Measurements from ENCODE around the gene AKIRIN2. TPM values are rescaled to one million over a fixed set of nuclear protein-coding genes. Genes with fewer than 3 reads are reported as not detected.

The AKIRIN2 gene
- total and polyA plus RNA-seq, 2 donors (not counting 1 experiment from before 2014, with no cell fraction given): 82.2 to 108 TPM

GRCh38 chr6:87684895-87685654 is 17.0 kb downstream of the AKIRIN2 start:
- Histone ChIP-seq H3K4me1 (ENCODE audit: control insufficient read depth in 2 of 2, insufficient read depth in 2 of 2, low read length in 2 of 2) (peaks cover 21 to 60% of the 10 kb centered on the region in 2 donors), H3K9me3 (ENCODE audit: control extremely low read depth in 1 of 3, control insufficient read depth in 2 of 3, insufficient read depth in 1 of 3, low read length in 2 of 3) (peaks cover 0 to 8% (median 0%) of the 10 kb centered on the region in 3 donors), H2AFZ (ENCODE audit: insufficient read depth, low read depth, low read length, poor library complexity, severe bottlenecking) (no peak overlapping the region), H3K79me2 (ENCODE audit: control insufficient read depth, insufficient read depth, low read length) (peaks cover 99% of the 10 kb centered on the region), H3K9ac (ENCODE audit: low read length) (no peak overlapping the region), H3K27me3 (replicated peaks in 1 of 4; ENCODE audit: control extremely low read depth in 1 of 4, control insufficient read depth in 3 of 4, insufficient read depth in 4 of 4, low read length in 3 of 4) (no peaks in the 10 kb centered on the region), H3K4me2 (replicated peaks; ENCODE audit: low read depth, low read length, poor library complexity, severe bottlenecking) (no peak overlapping the region), H3K36me3 (replicated peaks in 1 of 2; ENCODE audit: control extremely low read depth in 1 of 2, control insufficient read depth in 1 of 2, extremely low read depth in 1 of 2, insufficient read depth in 2 of 2, low read length in 1 of 2) (peaks cover 0 to 30% of the 10 kb centered on the region in 2 experiments), H3K27ac (ENCODE audit: low read length in 2 of 2) (peak overlapping the region in 1 of 2 donors; percentile 7), H3K4me3 (ENCODE audit: control extremely low read depth in 1 of 5, extremely low read depth in 1 of 5, insufficient read depth in 1 of 5, low read depth in 2 of 5, low read length in 4 of 5) (no peak overlapping the region), H4K20me1 (ENCODE audit: control insufficient read depth, insufficient read depth, low read length, poor library complexity, severe bottlenecking) (peaks cover 69% of the 10 kb centered on the region)
- POLR2A ChIA-PET: no interaction called here
- ATAC-seq (ENCODE audit: low read depth): no peak
- intact Hi-C loops (cut with micrococcal nuclease): loop anchor here (2.0 kb wide), 1 partner anchor 14 kb away; no protein-coding TSS in a partner anchor
- TF ChIP-seq EZH2 (IDR thresholded peaks at IDR 0.05; ENCODE audit: borderline replicate concordance, insufficient read depth, low read depth, low read length, poor library complexity, severe bottlenecking): no peak
- TF ChIP-seq CTCF (IDR thresholded peaks at IDR 0.05): no peak
- Mint-ChIP-seq H3K9me3 (ENCODE audit: insufficient read depth) (peaks cover 3% of the 10 kb centered on the region), H3K4me1 (peaks cover 79% of the 10 kb centered on the region), H3K27ac (no peak overlapping the region), H3K4me3 (no peak overlapping the region), H3K27me3 (no peaks in the 10 kb centered on the region)
- CTCF ChIA-PET: interaction anchor here (0.8 to 1.5 kb wide), 3 partner anchors 14 to 553 kb away, joined by 3 to 6 read pairs (median 3); no protein-coding TSS in a partner anchor
- 90% methylated on average over 1 of the region's 1 CpG for WGBS (ENCODE audit: insufficient coverage)
- DNase-seq: no peak

GRCh38 chr6:87683890-87684289 is 18.1 kb downstream of the AKIRIN2 start:
- H3K27ac Mint-ChIP-seq: peak overlapping the region; percentile 63
- Histone ChIP-seq H3K4me2 (replicated peaks; ENCODE audit: low read depth, low read length, poor library complexity, severe bottlenecking) (no peak overlapping the region), H3K9ac (ENCODE audit: low read length) (no peak overlapping the region), H3K4me1 (ENCODE audit: control insufficient read depth in 2 of 2, insufficient read depth in 2 of 2, low read length in 2 of 2) (peaks cover 19 to 51% of the 10 kb centered on the region in 2 donors), H4K20me1 (ENCODE audit: control insufficient read depth, insufficient read depth, low read length, poor library complexity, severe bottlenecking) (peaks cover 66% of the 10 kb centered on the region), H3K9me3 (ENCODE audit: control extremely low read depth in 1 of 3, control insufficient read depth in 2 of 3, insufficient read depth in 1 of 3, low read length in 2 of 3) (peaks cover 0 to 8% (median 0%) of the 10 kb centered on the region in 3 donors), H2AFZ (ENCODE audit: insufficient read depth, low read depth, low read length, poor library complexity, severe bottlenecking) (no peak overlapping the region), H3K4me3 (ENCODE audit: control extremely low read depth in 1 of 5, extremely low read depth in 1 of 5, insufficient read depth in 1 of 5, low read depth in 2 of 5, low read length in 4 of 5) (no peak overlapping the region), H3K36me3 (replicated peaks in 1 of 2; ENCODE audit: control extremely low read depth in 1 of 2, control insufficient read depth in 1 of 2, extremely low read depth in 1 of 2, insufficient read depth in 2 of 2, low read length in 1 of 2) (peaks cover 1 to 33% of the 10 kb centered on the region in 2 experiments), H3K27me3 (replicated peaks in 1 of 4; ENCODE audit: control extremely low read depth in 1 of 4, control insufficient read depth in 3 of 4, insufficient read depth in 4 of 4, low read length in 3 of 4) (no peaks in the 10 kb centered on the region), H3K79me2 (ENCODE audit: control insufficient read depth, insufficient read depth, low read length) (peaks cover 97% of the 10 kb centered on the region), H3K27ac (ENCODE audit: low read length in 2 of 2) (peak overlapping the region in 1 of 2 donors; percentile 74)
- H3K4me1 Mint-ChIP-seq: peaks cover 74% of the 10 kb centered on the region
- no peak overlapping the region for H3K4me3 Mint-ChIP-seq
- intact Hi-C loops (cut with micrococcal nuclease): loop anchor here (2.0 kb wide), 1 partner anchor 15 kb away; no protein-coding TSS in a partner anchor
- no peaks in the 10 kb centered on the region for H3K27me3 Mint-ChIP-seq
- ATAC-seq (ENCODE audit: low read depth) (no peak), DNase-seq (no peak)
- POLR2A ChIA-PET: no interaction called here
- H3K9me3 Mint-ChIP-seq (ENCODE audit: insufficient read depth): peaks cover 3% of the 10 kb centered on the region
- TF ChIP-seq EZH2 (IDR thresholded peaks at IDR 0.05; ENCODE audit: borderline replicate concordance, insufficient read depth, low read depth, low read length, poor library complexity, severe bottlenecking) (no peak), CTCF (IDR thresholded peaks at IDR 0.05) (no peak)
- CTCF ChIA-PET: interaction anchor here (0.8 to 1.3 kb wide), 2 partner anchors 14 to 554 kb away, joined by 3 read pairs; no protein-coding TSS in a partner anchor
- 93% methylated on average over 2 of the region's 3 CpGs for WGBS (ENCODE audit: insufficient coverage)
